SK-N-SH (cell line): ENCODE measurements around the gene EMP2. TPM values are rescaled to one million over a fixed set of nuclear protein-coding genes. Genes with fewer than 3 reads are reported as not detected.

Experiments used
- CTCF ChIA-PET: fragments of 300-600, 350-600 bp; formaldehyde crosslinking; extraction: SDS; loops from one replicate; lab custom pipeline; 2021; lab: Yijun Ruan, JAX
- POLR2A ChIA-PET: fragments of 350-600 bp; sonication (Branson Sonifier 250); formaldehyde crosslinking; extraction: SDS; loops from one replicate; lab custom pipeline; 2020; ENCODE audit warnings: antibody characterized with exemption, inconsistent platforms; lab: Yijun Ruan, JAX
- DNase-seq: peaks from one replicate; pipeline ENCODE4 v3.0.0; 2012
- H2AFZ ChIP-seq: fragments of 200-600 bp; sonication (generic); 2 replicates; pipeline ENCODE4 v1.8.1; 2016; ENCODE audit warnings: antibody characterized with exemption, mild to moderate bottlenecking, low read depth
- H3F3A ChIP-seq: fragments of 200-600 bp; sonication (generic); replicated peaks from 2 replicates; pipeline ENCODE3; 2016; ENCODE audit warnings: antibody characterized with exemption, mild to moderate bottlenecking; ENCODE audit not compliant: insufficient read depth
- H3K27ac ChIP-seq, 2 experiments: fragments of 200-500 bp in 1 of 2; fragments of 200-600 bp in 1 of 2; sonication (Bioruptor generic) in 1 of 2; sonication (generic), shearing (Covaris generic) in 1 of 2; 2 replicates each; pipeline versions ENCODE4 v1.5.1 to v1.6.1; 2014 to 2016; ENCODE audit warnings: low read depth in 2 of 2, inconsistent platforms in 1 of 2, low read length in 1 of 2, mild to moderate bottlenecking in 1 of 2, mixed read lengths in 1 of 2
- H3K27me3 ChIP-seq: fragments of 200-600 bp; sonication (generic), shearing (Covaris generic); 2 replicates; pipeline ENCODE4 v1.6.1; 2016; ENCODE audit warnings: mixed run types; ENCODE audit not compliant: insufficient read depth
- H3K36me3 ChIP-seq, 2 experiments: fragments of 200-500 bp in 1 of 2; fragments of 200-600 bp in 1 of 2; sonication (Bioruptor generic) in 1 of 2; sonication (generic) in 1 of 2; replicated peaks in 1 of 2; 2 replicates each; pipeline versions ENCODE3 to v1.5.1; 2014 to 2016; ENCODE audit warnings: low read length in 1 of 2, mild to moderate bottlenecking in 1 of 2; ENCODE audit not compliant: insufficient read depth in 2 of 2, control insufficient read depth in 1 of 2
- H3K4me1 ChIP-seq, 2 experiments: fragments of 200-500 bp in 1 of 2; fragments of 200-600 bp in 1 of 2; sonication (Bioruptor generic) in 1 of 2; sonication (generic), shearing (Covaris generic) in 1 of 2; 2 replicates each; pipeline versions ENCODE4 v1.5.1 to v1.6.1; 2014 to 2016; ENCODE audit warnings: low read depth in 1 of 2, low read length in 1 of 2, mixed run types in 1 of 2; ENCODE audit not compliant: insufficient read depth in 2 of 2, control insufficient read depth in 1 of 2
- H3K4me2 ChIP-seq: fragments of 200-600 bp; sonication (generic), shearing (Covaris generic); 2 replicates; pipeline ENCODE4 v1.6.1; 2017; ENCODE audit warnings: mixed run types
- H3K4me3 ChIP-seq, 2 experiments: fragments of 200-500 bp in 1 of 2; fragments of 200-600 bp in 1 of 2; sonication (Bioruptor generic) in 1 of 2; sonication (generic), shearing (Covaris generic) in 1 of 2; 2 replicates each; pipeline versions ENCODE4 v1.5.1 to v1.8.1; 2014 to 2016; ENCODE audit warnings: low read depth in 2 of 2, inconsistent platforms in 1 of 2, low read length in 1 of 2, mild to moderate bottlenecking in 1 of 2, mixed read lengths in 1 of 2, moderate library complexity in 1 of 2
- H3K79me2 ChIP-seq: fragments of 200-600 bp; sonication (generic); 2 replicates; pipeline ENCODE4 v1.8.1; 2017; ENCODE audit warnings: mild to moderate bottlenecking; ENCODE audit not compliant: insufficient read depth
- H3K9ac ChIP-seq: fragments of 200-600 bp; sonication (generic); 2 replicates; pipeline ENCODE4 v1.6.1; 2017; ENCODE audit warnings: mixed run types
- H3K9me2 ChIP-seq: fragments of 200-600 bp; sonication (generic); 2 replicates; pipeline ENCODE4 v1.6.1; 2017; ENCODE audit warnings: mixed run types
- H3K9me3 ChIP-seq: fragments of 200-600 bp; sonication (generic); 2 replicates; pipeline ENCODE4 v1.6.1; 2017; ENCODE audit warnings: mixed run types, mild to moderate bottlenecking, moderate library complexity
- H4K20me1 ChIP-seq: fragments of 200-600 bp; sonication (generic); 2 replicates; pipeline ENCODE4 v1.6.1; 2017; ENCODE audit warnings: mild to moderate bottlenecking, mixed run types; ENCODE audit not compliant: insufficient read depth
- FOSL2 ChIP-seq: IDR thresholded peaks from 2 replicates; pipeline ENCODE4 v1.4.0; 2012; ENCODE audit warnings: low read depth, mild to moderate bottlenecking, moderate library complexity, borderline replicate concordance
- GATA2 ChIP-seq: sonication (generic); formaldehyde crosslinking; IDR thresholded peaks from 2 replicates; pipeline ENCODE4 v1.5.0; 2020; ENCODE audit warnings: mild to moderate bottlenecking, missing genetic modification reagents
- POLR2AphosphoS5 ChIP-seq: IDR thresholded peaks from 2 replicates; pipeline ENCODE4 v1.6.1; 2012; ENCODE audit warnings: low read depth, low read length
- RCOR1 ChIP-seq: fragments of 150-350 bp; IDR thresholded peaks from 2 replicates; pipeline ENCODE4 v1.6.1; 2017; ENCODE audit warnings: antibody characterized with exemption, low read length
- RFX5 ChIP-seq: IDR thresholded peaks from 2 replicates; pipeline ENCODE4 v1.6.1; 2012; ENCODE audit warnings: mild to moderate bottlenecking, improper control_type of control experiment, low read length
- SMC3 ChIP-seq: IDR thresholded peaks from 2 replicates; pipeline ENCODE4 v1.6.1; 2012; ENCODE audit warnings: low read depth, low read length, improper control_type of control experiment
- WGBS: methylation state at CpG from one replicate; pipeline ENCODE4 v1.1.6; 2017; ENCODE audit warnings: low lambda C conversion rate; 5-methylcytosine and 5-hydroxymethylcytosine counted together
- polyA plus RNA-seq, 3 experiments: library from polyadenylated mRNA; depleted of rRNA; stranded (reverse); fragments of >200 nt; gene quantifications; 2 replicates each; pipeline ENCODE4 v1.2.3, GENCODE V29; 2012
- TF ChIP-seq, protein P1 (sequence below): IDR thresholded peaks from 2 replicates; pipeline ENCODE4 v1.4.0; 2012; ENCODE audit warnings: low read depth
- TF ChIP-seq, protein P2 (sequence below): fragments of 150-350 bp; IDR thresholded peaks from 2 replicates; pipeline ENCODE4 v1.6.1; 2017; ENCODE audit warnings: antibody characterized with exemption, low read length, low read depth, borderline replicate concordance
- TF ChIP-seq, protein P3 (sequence below): IDR thresholded peaks from 2 replicates; pipeline ENCODE4 v1.4.0; 2012; ENCODE audit warnings: low read depth, borderline replicate concordance

EMP2 gene
- polyA plus RNA-seq, 1 of the 3 experiments (the other 2 are of a cell fraction) = 4.3 TPM

DNA sequence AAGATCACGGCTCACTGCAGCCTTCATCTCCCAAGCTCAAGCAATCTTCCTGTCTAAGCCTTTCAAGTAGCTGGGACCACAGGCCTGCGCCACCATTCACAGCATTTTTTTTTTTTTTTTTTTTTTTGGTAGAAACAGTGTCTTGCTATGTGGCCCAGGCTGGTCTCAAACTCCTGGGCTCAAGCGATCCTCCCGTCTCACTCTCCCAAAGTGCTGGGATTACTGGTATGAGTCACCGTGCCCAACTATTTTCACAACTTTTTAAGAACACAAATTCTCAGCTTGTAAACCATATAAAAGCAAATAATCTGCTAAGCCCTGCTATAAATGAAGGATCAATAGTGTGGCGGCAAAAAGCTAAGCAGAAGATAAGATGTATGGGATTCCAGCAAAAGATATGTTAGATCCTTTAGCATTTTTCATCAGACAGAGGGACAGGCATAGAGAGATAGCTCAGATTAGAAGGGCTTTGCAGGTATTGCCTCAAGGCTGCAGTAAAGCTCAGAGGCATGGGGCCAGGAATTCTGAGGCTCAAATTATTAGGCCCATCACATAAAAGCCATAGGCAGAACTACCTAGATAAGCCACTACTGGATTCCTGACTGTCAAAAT, 55.1 kb downstream of the EMP2 start:
- no peaks in the 10 kb centered on the region for H3K9me3 ChIP-seq
- H2AFZ ChIP-seq = no peak overlapping the region
- H3F3A ChIP-seq = no peaks in the 10 kb centered on the region
- H3K27ac ChIP-seq = no peak overlapping the region
- H3K4me3 ChIP-seq = no peak overlapping the region
- TF ChIP-seq, protein P1, sequence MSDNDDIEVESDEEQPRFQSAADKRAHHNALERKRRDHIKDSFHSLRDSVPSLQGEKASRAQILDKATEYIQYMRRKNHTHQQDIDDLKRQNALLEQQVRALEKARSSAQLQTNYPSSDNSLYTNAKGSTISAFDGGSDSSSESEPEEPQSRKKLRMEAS = no peak
- TF ChIP-seq GATA2 (no peak), RFX5 (no peak)
- no peaks in the 10 kb centered on the region for H3K4me1 ChIP-seq
- CTCF ChIA-PET = interaction anchor here (0.7 to 1.0 kb wide), 4 partner anchors 10 to 393 kb away, joined by 3 to 4 read pairs (median 4); no protein-coding TSS in a partner anchor
- H3K36me3 ChIP-seq = no peaks in the 10 kb centered on the region
- H3K9ac ChIP-seq = no peak overlapping the region
- H3K79me2 ChIP-seq = no peaks in the 10 kb centered on the region
- H3K27me3 ChIP-seq = no peaks in the 10 kb centered on the region
- POLR2A ChIA-PET = no interaction called here
- no peak for DNase-seq
- 95% methylated on average over 6 of the region's 6 CpGs for WGBS
- H4K20me1 ChIP-seq = no peaks in the 10 kb centered on the region
- no peak overlapping the region for H3K4me2 ChIP-seq
- no peaks in the 10 kb centered on the region for H3K9me2 ChIP-seq

DNA sequence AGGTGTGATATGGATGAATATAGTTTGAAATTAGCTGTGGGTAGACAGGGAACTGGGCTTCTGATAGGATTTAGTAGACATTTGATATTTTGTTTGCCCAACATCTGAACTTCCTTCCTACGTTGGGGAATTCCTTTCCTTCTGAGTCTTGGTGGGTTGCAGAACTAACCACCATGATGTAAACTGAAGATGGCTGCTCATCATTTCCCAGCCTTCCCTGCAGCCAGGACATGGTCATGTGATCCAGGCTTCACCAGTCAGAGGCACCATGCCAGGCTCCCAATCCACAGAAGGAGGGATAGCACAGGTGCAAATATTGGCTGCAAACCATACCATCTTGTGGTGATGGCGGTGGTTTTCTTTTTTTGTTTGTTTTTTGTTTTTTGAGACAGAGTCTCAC, 57.4 kb downstream of the EMP2 start:
- H2AFZ ChIP-seq = no peak overlapping the region
- H4K20me1 ChIP-seq = no peaks in the 10 kb centered on the region
- no peaks in the 10 kb centered on the region for H3K79me2 ChIP-seq
- no peaks in the 10 kb centered on the region for H3K36me3 ChIP-seq
- 77% methylated on average over 2 of the region's 2 CpGs for WGBS
- ChIA-PET CTCF (interaction anchor here (1.1 to 16.7 kb wide), 8 partner anchors 8 to 396 kb away, joined by 3 to 305 read pairs (median 6); partner anchors contain the start of gene NUBP1), POLR2A (no interaction called here)
- H3F3A ChIP-seq = no peaks in the 10 kb centered on the region
- no peak overlapping the region for H3K4me2 ChIP-seq
- TF ChIP-seq SMC3 = no peak
- TF ChIP-seq, protein P2, sequence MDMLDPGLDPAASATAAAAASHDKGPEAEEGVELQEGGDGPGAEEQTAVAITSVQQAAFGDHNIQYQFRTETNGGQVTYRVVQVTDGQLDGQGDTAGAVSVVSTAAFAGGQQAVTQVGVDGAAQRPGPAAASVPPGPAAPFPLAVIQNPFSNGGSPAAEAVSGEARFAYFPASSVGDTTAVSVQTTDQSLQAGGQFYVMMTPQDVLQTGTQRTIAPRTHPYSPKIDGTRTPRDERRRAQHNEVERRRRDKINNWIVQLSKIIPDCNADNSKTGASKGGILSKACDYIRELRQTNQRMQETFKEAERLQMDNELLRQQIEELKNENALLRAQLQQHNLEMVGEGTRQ = no peak
- no peak for TF ChIP-seq GATA2
- no peak for TF ChIP-seq POLR2AphosphoS5
- TF ChIP-seq RFX5 = no peak
- no peak for TF ChIP-seq FOSL2
- TF ChIP-seq, protein P3, sequence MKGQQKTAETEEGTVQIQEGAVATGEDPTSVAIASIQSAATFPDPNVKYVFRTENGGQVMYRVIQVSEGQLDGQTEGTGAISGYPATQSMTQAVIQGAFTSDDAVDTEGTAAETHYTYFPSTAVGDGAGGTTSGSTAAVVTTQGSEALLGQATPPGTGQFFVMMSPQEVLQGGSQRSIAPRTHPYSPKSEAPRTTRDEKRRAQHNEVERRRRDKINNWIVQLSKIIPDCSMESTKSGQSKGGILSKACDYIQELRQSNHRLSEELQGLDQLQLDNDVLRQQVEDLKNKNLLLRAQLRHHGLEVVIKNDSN = 0 out of 2 replicates have a peak, but pooled peaks have one; percentile 23
- no peak for TF ChIP-seq RCOR1
- no peak for DNase-seq
- H3K4me3 ChIP-seq = no peak overlapping the region
- no peaks in the 10 kb centered on the region for H3K9me2 ChIP-seq
- no peaks in the 10 kb centered on the region for H3K9me3 ChIP-seq
- H3K27me3 ChIP-seq = no peaks in the 10 kb centered on the region
- no peaks in the 10 kb centered on the region for H3K4me1 ChIP-seq
- no peak overlapping the region for H3K9ac ChIP-seq
- no peak overlapping the region for H3K27ac ChIP-seq
